ENCODE data around the gene NTN4.
"Not testable (repeated sequence)": the region's sequence is repeated elsewhere in the genome, so short reads cannot be mapped to it uniquely, and the experiment has no call there.

Gene NTN4

GRCh38 chr12:95629392-95629791 is 161.2 kb downstream of the NTN4 start:
- DNase-seq (ENCODE audit: low read depth in 1 of 2, low spot score in 1 of 2), result no peak

DNA sequence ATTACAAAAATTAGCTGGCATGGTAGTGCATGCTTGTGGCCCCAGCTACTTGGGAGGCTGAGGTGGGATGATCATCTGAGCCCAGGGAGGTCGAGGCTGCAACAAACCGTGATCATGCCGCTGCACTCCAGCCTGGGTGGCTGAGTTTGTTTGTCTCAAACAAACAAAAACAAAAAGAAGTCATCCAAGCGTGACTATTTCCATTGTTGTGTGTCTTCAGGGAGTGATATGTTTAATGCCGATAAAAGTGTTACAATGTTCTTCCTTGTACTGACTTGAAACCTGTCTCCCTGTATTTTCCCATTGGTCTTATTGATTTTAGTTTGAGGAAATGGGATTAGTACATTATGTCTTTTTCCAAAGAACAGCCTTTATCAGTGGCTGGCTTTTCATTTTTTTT is 163.7 kb downstream of the NTN4 start:
- no peak for DNase-seq (ENCODE audit: low read depth in 1 of 2, low spot score in 1 of 2)

GRCh38 chr12:95625012-95625411 is 165.6 kb downstream of the NTN4 start:
- no peak for DNase-seq (ENCODE audit: low read depth in 1 of 2, low spot score in 1 of 2)

- DNase-seq (ENCODE audit: low read depth in 1 of 2, low spot score in 1 of 2), result no peak
These were observed 166.0 kb downstream of the NTN4 start for GRCh38 chr12:95624589-95624988.

DNA sequence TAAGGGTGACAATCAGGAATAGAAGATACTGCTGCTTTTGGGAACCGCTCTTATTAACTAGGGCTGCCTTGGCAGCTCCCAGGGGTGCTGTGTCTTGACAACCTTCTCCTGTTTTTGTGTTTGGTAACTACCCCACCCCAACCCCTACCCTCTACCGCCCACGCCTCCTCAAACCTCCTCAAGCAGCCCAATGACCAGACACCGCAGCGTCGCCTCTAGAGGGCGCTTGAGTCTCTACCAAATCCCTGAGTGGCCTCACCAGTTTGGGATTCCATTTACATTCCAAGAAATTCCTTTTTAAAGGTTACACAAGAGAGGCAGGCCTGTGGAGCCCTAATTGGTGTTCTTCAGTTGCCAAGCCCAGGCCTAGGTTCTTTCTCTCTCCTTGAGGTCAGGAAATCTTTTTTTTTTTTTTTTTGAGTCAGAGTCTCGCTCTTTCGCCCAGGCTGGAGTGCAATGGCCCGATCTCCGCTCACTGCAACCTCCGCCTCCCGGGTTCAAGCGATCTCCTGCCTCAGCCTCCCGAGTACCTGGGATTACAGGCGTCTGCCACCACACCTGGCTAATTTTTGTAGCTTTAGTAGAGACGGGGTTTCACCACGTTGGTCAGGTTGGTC is 166.9 kb downstream of the NTN4 start:
- DNase-seq (ENCODE audit: low read depth in 1 of 2, low spot score in 1 of 2), result no peak

GRCh38 chr12:95622879-95623278 is 167.7 kb downstream of the NTN4 start:
- no peak for DNase-seq (ENCODE audit: low read depth in 1 of 2, low spot score in 1 of 2)

DNA sequence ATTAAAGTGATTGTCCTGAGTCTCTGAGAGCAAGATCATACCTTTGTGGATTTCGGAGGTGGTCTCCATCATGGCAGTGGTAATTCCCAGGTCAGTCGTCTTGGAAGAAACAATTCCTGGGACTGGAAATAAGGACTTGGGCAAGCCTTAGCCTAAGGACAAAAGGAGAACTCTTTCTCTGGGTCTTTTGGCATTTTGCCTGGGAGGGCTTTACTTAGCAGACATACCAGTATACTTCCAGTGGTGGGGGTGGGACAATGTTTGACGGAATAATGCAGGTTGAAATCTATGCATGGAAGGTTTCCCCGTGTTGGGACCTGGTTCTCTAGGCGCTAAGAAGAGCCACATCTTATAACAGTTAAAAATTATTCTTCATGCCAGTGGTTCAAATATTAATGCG is 168.8 kb downstream of the NTN4 start:
- no peak for DNase-seq (ENCODE audit: low read depth in 1 of 2, low spot score in 1 of 2)

DNA sequence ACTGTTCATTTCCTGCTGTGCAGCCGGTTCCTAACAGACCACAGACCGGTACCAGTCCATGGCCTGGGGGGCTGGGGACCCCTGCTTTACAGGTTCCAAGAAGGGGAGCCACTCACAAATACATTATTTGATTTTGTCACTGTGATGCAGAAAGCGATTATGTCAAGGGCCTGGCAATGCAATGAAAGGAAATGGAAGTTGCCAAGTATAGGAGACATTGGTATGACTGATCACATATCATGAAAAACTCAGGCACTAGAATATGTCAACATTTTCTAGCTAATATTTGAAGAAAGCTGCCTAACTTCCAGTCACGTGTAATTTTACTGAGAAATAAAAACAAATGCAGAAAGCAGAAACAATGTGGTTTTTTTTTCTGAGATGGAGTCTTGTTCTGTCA is 170.4 kb downstream of the NTN4 start:
- DNase-seq (ENCODE audit: low read depth in 1 of 2, low spot score in 1 of 2), result no peak

DNA sequence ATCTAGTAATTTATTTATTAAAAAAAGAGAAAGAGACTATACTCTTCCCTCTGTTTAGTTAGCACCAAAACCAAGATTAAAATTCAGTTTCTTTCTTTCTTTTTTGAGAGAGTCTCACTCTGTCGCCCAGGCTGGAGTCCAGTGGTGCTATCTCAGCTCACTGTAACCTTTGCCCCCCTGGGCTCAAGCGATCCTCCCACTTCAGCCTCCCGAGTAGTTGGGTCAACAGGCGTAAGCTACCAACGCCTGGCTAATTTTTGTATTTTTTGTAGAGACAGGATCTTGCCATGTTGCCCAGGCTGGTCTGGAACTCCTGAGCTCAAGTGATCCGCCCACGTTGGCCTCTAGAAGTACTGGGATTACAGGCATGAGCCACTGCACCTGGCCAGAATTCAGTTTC is 174.1 kb downstream of the NTN4 start:
- DNase-seq (ENCODE audit: low read depth in 1 of 2, low spot score in 1 of 2), result not testable (repeated sequence)

DNA sequence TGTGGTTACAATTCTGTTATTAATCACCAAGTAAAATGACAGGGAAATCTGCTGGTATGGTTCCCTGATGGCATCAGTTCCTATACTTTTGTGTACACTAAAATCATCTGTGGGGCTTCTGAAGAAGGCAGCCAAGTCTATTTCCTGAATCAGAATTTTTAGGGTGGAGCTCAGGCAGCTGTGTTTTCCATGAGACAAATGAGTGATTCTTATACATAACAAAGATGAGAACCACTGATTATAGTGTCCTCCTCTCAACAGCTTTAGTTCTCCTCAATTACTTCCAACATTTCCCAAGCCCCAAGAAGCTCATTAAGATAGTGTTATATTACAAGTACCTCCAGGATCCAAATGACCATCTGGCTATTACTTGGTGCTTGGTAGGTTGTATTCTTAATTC is 174.8 kb downstream of the NTN4 start:
- no peak for DNase-seq (ENCODE audit: low read depth in 1 of 2, low spot score in 1 of 2)

- no peak for DNase-seq (ENCODE audit: low read depth in 1 of 2, low spot score in 1 of 2)
These were observed 176.1 kb downstream of the NTN4 start for GRCh38 chr12:95614390-95614982.

GRCh38 chr12:95613021-95613420 is 177.5 kb downstream of the NTN4 start:
- DNase-seq (ENCODE audit: low read depth in 1 of 2, low spot score in 1 of 2), result no peak

- DNase-seq (ENCODE audit: low read depth in 1 of 2, low spot score in 1 of 2), result no peak
These were observed 178.8 kb downstream of the NTN4 start for GRCh38 chr12:95611676-95612309.

DNA sequence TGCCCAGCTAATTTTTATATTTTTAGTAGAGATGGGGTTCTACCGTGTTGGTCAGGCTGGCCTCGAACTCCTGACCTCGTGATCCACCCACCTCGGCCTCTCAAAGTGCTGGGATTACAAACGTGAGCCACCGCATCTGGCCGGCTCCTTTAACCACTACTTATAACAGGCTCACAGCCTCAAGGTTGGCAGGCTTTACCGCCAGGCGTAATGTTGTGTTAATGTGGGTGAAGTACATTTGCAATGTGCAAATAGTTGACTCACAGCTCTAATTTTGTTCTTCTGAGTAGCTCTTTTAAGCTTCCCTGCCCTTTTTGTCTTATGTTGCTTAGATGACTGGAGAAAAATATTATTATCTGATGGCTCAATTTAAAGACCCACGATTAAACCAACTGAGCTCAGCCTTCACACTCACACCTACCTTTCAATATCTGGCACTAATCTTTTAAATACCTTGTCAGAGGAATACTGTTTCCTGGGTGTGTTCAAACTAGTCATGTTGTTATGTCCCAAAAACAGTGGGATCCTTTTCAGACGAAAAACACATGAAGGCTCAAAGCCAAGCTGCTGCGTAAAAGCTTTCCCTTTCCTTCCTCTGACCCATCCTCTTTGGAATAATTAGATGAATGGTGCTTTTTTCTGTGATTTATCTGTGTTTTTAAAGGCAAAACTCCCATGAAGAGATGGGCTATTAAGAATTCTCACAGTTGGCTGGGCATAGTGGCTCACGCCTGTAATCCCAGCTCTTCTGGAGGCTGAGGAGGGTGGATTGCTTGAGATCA is 182.1 kb downstream of the NTN4 start:
- DNase-seq (ENCODE audit: low read depth in 1 of 2, low spot score in 1 of 2), result no peak

Measured in stimulated activated CD4-positive, alpha-beta T cell treated with anti-CD3 and anti-CD28 coated beads, Interleukin-15, amount 100 ng/mL, for 1 hour (primary cell).